ENCODE measurements around the gene ACER3.

ACER3 gene

GRCh38 chr11:76831686-76832310 is 28.9 kb upstream of the ACER3 start:
- DNase-seq (ENCODE audit: low read depth in 2 of 2) = no peak
- no peak for TF ChIP-seq CTCF (IDR thresholded peaks at IDR 0.05; ENCODE audit: low read depth, low read length)
- H3K4me3 ChIP-seq (replicated peaks in 1 of 2; ENCODE audit: low read depth in 2 of 2, low read length in 2 of 2) = no peak overlapping the region

DNA sequence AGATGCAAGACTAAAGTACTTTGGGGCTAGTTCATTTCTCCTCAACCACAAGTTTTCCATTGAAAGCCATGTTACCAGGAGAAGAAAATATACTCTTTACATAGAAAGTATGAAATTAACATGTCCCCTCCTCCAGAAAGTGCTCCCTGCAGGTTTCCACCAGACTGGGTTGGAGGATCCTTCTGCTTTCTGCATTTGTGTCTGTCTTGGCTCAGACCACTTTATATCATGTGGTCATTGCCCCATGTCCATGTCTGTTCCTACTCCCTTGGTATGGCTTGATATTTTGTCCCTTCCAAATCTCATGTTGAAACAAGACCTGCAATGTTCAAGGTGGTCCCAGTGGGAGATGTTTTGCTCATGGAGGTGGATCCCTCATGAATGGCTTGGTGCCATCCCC is 28.4 kb upstream of the ACER3 start:
- no peak for DNase-seq (ENCODE audit: low read depth in 2 of 2)
- no peak for TF ChIP-seq CTCF (IDR thresholded peaks at IDR 0.05; ENCODE audit: low read depth, low read length)
- no peak overlapping the region for H3K4me3 ChIP-seq (replicated peaks in 1 of 2; ENCODE audit: low read depth in 2 of 2, low read length in 2 of 2)

- no peak for DNase-seq (ENCODE audit: low read depth in 2 of 2)
- H3K4me3 ChIP-seq (replicated peaks in 1 of 2; ENCODE audit: low read depth in 2 of 2, low read length in 2 of 2) = no peak overlapping the region
- TF ChIP-seq CTCF (IDR thresholded peaks at IDR 0.05; ENCODE audit: low read depth, low read length) = no peak
These were observed 26.6 kb upstream of the ACER3 start for GRCh38 chr11:76834151-76834550.

- no peak for TF ChIP-seq CTCF (IDR thresholded peaks at IDR 0.05; ENCODE audit: low read depth, low read length)
- no peak overlapping the region for H3K4me3 ChIP-seq (replicated peaks in 1 of 2; ENCODE audit: low read depth in 2 of 2, low read length in 2 of 2)
- no peak for DNase-seq (ENCODE audit: low read depth in 2 of 2)
These were observed 25.7 kb upstream of the ACER3 start for GRCh38 chr11:76835036-76835435.

DNA sequence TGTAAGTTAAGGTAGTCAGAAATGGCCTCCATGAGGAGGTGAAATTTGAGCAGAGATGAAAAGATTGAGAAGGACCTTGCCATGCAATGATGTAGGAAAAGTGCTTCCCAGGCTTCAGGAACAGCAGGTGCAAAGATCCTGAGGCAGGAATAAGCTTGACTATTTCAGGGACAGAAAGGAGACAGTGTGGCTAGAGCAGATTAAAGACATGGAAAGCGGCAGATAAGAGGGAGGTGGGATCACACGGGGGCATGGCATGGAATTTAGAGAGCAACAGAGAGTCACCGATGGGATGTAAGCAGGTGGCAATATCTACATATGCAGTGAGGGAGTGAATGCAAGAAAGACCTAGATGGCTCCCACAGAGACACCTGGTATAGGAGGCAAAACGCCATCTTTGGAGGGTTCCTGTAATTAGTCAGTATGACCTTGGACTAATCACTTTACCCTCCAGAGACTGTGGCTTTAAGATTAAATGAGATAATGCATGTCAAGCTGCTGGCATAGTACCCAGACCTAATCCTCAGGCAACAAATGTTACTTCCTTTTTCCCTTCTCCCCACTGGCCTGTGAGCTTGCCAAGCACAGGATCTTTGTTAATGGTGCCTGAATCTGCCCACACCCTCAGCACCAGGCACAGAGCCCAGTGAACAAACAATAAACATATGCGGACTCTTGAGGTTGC is 24.6 kb upstream of the ACER3 start:
- TF ChIP-seq CTCF (IDR thresholded peaks at IDR 0.05; ENCODE audit: low read depth, low read length) = no peak
- DNase-seq (ENCODE audit: low read depth in 2 of 2) = peak; percentile 35 to 88
- H3K4me3 ChIP-seq (replicated peaks in 1 of 2; ENCODE audit: low read depth in 2 of 2, low read length in 2 of 2) = no peak overlapping the region

GRCh38 chr11:76836613-76837291 is 24.0 kb upstream of the ACER3 start:
- no peak overlapping the region for H3K4me3 ChIP-seq (replicated peaks in 1 of 2; ENCODE audit: low read depth in 2 of 2, low read length in 2 of 2)
- no peak for TF ChIP-seq CTCF (IDR thresholded peaks at IDR 0.05; ENCODE audit: low read depth, low read length)
- DNase-seq (ENCODE audit: low read depth in 2 of 2) = no peak
